HG02642 (cell line): ENCODE measurements around the gene TAP2.
"Not testable (repeated sequence)": the region's sequence is repeated elsewhere in the genome, so short reads cannot be mapped to it uniquely, and the experiment has no call there.

ENCODE experiments used
- ATAC-seq: cut with Tn5 transposase; IDR thresholded peaks from one replicate; pipeline ENCODE4 v1.9.1; 2021; ENCODE audit warnings: mild to moderate bottlenecking; ENCODE audit not compliant: unreplicated experiment, poor library complexity

TAP2 gene

DNA sequence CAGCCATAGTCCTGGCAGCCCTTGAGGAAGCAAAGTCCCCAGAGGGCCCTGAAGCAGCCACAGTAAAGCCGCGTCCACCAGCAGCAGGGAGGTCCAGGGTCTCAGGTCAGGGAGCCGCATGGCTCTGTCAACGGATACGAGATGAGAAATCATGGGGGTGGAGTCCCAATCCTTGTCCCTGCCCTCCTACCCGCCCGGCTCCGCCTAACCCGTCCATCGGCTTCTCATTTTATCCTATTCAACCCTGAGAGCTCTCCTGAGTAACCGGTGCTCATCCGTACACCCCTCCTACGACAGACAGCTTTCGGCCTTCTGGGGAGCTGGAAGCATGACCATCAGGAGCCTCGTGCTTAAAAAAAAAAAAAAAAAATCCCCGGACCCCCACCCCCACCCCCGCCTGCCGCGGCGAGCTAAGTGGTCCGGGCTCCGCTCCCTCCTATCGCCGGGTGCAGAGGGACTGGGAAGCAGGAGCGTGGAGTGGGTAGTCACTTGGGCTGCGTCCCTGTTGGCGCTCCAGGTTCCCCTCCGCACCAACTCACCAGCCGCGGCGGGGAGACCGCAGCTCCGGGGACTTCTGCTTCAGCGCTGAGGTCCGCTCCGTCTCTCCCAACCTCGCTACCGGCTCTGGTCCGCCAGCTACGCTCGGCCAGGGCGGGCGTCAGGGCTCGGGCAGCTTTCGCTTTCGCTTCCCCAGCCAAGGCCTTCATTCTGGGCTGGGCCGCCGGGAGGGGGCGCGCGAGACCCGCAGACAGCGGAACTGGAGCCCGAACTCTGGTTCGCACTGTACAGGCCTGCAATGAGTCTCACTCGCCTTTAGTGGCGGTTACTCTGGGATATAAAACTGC is at the start of gene TAP2:
TAP2 (minus strand) TSS at position 626 of the 845 bp plus-strand sequence; CDS start at position 120, 506 bp downstream.
- peak; percentile 86 for ATAC-seq

GRCh38 chr6:32887616-32888015 is 49.1 kb upstream of the TAP2 start:
- no peak for ATAC-seq

- no peak for ATAC-seq
Measured at GRCh38 chr6:32886681-32887383, 48.3 kb upstream of the TAP2 start.

GRCh38 chr6:32885698-32886286 is 47.3 kb upstream of the TAP2 start:
- no peak for ATAC-seq

DNA sequence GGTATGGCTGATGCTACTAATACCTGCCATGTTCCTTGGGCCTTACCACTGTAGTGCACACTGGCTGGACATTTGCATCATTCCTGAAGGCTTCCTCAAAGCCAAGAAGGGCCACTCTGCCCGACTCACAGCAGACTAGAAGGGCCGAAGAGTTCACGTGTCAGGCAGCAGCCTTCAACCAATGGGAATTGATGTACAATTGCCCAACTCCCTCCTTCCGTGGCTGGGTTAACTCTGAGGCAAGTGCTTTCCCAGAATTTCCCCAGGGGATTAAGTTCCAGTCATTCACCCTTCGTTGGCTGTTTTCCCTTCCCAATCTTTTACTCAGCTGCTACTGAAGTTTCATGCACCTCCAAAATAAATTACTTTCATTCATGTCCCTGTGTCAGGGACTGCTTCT is 45.2 kb upstream of the TAP2 start:
- no peak for ATAC-seq

DNA sequence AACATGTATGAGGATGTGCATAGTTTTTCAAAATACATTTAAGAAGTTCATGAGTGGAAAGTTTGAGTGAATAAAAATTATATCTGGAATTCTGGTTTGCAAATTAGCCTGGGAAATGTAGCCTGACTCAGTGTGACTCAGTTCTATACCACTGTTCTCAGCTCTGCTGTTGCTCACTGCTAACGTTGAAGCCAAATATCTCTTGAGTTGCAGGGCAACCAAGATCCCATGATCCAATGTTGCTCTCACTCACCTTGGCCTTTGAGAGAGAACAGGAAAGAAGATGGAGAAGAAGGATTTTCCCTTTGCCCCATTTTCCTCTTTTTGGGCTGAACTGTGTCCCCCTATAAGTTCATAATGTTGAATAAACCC is 44.3 kb upstream of the TAP2 start:
- ATAC-seq, result no peak

- not testable (repeated sequence) for ATAC-seq
Measured at GRCh38 chr6:32880962-32881361, 42.4 kb upstream of the TAP2 start.

GRCh38 chr6:32879691-32880090 is 41.2 kb upstream of the TAP2 start:
- no peak for ATAC-seq

DNA sequence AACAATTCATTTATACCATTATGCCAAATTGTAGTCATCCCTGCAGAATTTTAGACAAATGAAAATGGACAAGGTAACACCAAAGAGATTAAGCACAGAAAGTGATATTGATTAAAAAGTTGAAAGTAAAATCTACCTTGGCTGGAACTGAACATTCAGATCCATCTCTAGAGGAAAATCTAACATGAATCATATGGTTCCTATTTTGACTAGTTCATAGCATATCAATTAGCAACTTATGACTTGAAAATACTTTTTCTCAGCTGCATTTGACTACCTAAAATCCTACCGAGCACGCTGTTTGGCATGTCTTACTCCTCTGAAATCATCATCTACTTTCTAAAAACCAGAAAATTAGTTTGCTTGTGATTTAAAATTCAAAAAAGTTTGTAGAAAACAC is 38.1 kb upstream of the TAP2 start:
- no peak for ATAC-seq

DNA sequence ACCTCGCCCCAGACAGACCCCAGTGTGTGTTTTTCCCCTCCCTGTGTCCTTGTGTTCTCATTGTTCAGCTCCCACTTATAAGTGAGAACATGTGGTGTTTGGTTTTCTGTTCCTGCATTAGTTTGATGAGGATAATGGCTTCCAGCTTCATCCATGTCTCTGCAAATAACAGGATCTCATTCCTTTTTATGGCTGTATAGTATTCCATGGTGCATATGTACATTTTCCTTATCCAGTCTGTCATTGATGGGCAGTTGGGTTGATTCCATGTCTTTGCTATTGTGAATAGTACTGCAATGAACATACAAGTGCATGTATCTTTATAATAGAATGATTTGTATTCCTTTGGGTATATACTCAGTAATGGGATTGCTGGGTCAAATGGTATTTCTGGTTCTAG is 35.4 kb upstream of the TAP2 start:
- not testable (repeated sequence) for ATAC-seq

DNA sequence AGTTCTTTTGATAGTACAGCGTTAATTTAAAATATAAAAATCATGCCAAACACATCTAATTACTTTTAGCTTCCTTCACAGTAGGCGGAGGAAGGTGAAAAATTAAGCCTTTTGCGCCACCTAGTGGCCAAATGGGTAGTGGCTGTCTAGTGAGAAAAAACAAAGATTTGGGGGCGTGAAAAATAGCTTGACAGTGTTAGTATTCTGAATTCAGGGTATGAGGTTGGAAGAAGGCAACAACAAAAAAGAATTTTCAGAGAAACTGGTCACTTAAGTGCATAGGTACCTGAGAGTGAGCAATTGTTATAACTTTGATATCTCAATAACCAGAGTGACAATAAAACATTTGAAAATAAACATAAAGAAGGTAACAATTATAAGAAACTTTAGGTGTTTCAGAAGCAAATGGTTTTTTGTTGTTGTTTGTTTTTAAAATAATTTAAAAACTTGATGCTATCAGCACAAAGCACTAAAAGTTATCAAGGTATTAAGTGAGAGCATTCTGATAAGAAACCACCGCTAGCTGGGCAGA is 29.8 kb upstream of the TAP2 start:
- ATAC-seq, result no peak

DNA sequence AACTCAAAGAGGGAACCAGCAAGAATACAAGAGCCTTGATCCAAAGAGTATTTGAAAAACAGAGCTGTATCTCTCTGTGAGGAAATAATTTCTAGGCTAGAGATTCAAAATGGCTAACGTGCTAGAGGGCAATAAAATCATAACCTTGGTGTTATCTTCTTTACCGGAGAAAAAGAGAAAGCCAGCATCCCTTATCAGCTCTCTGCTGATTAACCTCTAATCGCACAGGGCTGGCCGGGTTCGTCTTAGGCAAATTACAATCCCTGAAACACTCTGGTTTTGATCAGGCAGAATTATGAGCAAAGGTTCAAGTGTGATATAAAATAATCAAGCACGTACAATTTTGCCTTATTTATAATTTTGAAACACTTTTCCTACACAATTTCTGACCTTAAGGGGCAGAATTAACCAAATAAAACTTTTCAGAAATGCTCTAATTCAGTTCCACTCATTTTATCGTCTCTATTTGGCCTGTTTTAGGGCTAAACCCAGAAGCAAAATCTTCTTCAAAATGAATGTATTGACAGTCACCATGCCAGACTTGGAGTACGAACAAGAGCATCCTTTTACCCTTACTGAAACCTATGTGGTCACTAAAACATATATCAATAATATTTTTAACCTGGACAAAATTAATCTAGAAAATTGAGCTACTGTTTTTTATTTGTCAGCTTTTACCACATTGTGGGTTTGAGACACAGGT is 29.2 kb upstream of the TAP2 start:
- ATAC-seq, result peak; percentile 17

DNA sequence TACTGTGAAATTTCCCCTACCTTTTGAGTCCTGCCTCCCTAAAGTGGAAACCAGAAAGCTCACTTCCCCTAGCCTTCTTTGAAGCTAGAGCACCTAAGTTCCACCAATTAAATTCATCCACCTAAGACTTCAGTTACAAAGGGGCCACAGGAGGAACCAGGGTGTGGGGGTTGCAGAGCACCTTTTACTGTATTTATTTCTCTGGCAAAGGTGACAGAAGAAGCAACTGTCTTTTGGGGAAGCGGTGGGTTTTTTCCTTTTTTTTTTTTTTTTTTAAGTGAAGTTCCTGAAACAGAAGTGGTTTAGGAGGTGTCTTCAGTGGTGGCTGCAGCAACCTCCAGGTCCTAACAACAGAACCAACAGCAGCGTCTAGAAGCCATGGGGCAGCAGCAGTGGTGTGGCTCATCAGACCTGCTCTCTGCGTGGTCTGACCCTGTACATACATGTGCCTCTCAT is 28.5 kb upstream of the TAP2 start:
- peak; percentile 50 for ATAC-seq

GRCh38 chr6:32865724-32866443 is 27.3 kb upstream of the TAP2 start:
- no peak for ATAC-seq

DNA sequence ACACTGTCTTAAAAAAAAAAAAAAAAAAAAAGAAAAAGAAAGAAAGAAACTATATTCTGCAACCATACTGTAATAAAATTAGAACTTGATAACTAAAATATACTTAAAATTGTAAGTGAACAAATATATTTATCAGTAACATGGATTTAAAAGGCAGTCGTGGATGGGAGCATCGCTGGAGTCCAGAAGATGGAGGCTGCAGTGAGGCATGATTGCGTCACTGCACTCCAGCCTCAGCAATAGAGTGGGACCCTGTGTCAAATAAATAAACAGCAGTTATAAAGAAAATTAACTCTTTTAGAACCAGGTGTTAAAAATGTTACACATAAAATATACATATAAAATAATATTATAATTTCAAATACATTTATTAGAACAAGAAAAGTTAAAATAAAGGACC is 24.2 kb upstream of the TAP2 start:
- ATAC-seq, result no peak

DNA sequence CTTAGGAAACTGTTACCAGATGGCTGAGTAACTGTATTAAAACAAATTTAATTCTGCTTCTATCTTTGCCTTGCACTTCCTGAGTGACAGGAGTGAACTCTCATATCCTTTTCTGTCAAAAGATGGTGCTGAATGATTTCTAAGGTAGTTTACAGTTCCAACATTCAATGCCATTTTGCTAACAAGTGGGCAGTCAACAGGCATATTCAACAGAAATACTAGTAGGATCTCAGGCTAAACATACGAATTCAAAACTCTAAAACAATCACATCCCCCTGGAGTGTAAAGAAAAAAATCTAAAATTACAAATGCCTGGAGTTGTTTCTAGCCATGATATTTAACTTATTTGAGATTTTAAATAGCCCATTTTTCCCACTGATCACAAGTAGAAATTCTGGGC is 22.1 kb upstream of the TAP2 start:
- ATAC-seq, result no peak

GRCh38 chr6:32858194-32858593 is 19.7 kb upstream of the TAP2 start:
- no peak for ATAC-seq

DNA sequence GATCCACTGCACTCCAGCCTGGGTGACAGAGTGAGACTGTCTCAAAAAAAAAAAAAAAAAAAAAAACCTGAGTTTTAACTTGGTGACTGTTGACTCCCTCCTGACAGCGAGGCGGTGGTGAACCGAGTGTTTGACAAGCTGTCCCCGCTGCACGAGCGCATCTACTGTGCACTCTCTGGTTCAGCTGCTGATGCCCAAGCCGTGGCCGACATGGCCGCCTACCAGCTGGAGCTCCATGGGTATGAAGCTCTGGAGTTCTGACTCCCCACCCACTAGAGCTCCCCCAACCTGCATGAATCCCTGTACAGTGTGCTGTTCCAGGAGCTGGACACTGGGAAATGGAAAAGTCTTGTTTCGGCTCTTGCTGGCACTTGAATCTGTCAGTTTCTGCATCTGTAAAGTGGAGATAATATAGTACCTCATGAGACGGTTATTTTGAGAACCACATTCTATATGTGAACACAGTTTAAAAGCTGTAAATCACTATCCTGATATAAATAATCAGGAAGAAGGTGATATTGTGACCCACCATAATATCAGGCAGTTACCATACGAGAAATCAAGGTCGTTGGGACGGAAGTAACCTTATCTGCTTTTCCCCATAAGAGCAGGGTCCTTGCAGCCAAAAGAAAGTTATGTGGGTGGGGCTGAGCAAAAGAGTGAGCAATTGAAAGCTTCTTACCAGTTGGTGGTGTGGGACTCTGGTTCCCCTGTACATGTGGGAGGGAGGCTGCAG is 18.8 kb upstream of the TAP2 start:
- ATAC-seq, result no peak
